SH-SY5Y (cell line): ENCODE data around the gene MFAP4.

ENCODE experiments used
- GATA2 ChIP-seq: IDR thresholded peaks from 2 replicates; pipeline ENCODE4 v1.6.1; 2011; ENCODE audit warnings: mild to moderate bottlenecking, low read depth, low read length
- GATA3 ChIP-seq: IDR thresholded peaks from 2 replicates; pipeline ENCODE4 v1.6.1; 2011; ENCODE audit warnings: low read depth, mild to moderate bottlenecking, low read length, moderate library complexity

DNA sequence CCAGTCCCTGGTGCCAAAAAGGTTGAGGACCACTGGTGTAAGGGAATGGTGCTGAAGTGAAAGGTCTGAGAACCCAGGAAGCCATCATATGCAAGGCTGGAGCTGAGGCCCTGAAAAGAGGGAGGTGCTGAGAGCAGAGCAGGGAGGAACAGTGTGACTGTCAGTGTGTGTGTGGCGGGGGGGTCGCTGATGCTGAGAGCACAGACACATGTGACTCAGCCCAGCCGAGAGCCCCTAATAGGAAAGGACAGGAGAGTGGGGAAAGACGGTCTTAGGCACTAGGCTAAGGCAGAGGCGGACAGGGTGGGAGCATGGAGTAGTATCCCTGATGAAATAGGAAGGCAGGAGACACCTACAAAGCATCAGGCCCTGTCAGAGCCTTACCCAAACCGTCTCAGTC, 25.7 kb downstream of the MFAP4 start:
- TF ChIP-seq GATA2, result no peak
- TF ChIP-seq GATA3, result no peak
